Trophoblast cell (in vitro differentiated cells and primary cell): Measurements from ENCODE around the gene CD248.

Experiments
- DNase-seq, 2 donors: peaks; one replicate each; pipeline ENCODE4 v3.0.0-alpha.2; 2016
- H2AFZ ChIP-seq: 2 replicates; pipeline ENCODE4 v1.6.1; 2013; ENCODE audit warnings: low read length, moderate library complexity, mild to moderate bottlenecking; ENCODE audit not compliant: insufficient read depth, poor library complexity
- H2AK5ac ChIP-seq: 2 replicates; pipeline ENCODE4 v1.6.1; 2013; ENCODE audit warnings: mild to moderate bottlenecking, low read length
- H2BK120ac ChIP-seq: 2 replicates; pipeline ENCODE4 v1.6.1; 2013; ENCODE audit warnings: low read length, mild to moderate bottlenecking, moderate library complexity; ENCODE audit not compliant: insufficient read depth, poor library complexity
- H2BK12ac ChIP-seq: 2 replicates; pipeline ENCODE4 v1.6.1; 2013; ENCODE audit warnings: mild to moderate bottlenecking, low read length, moderate library complexity
- H2BK5ac ChIP-seq: 2 replicates; pipeline ENCODE4 v1.6.1; 2013; ENCODE audit warnings: low read length, low read depth, moderate library complexity, mild to moderate bottlenecking; ENCODE audit not compliant: poor library complexity
- H3K14ac ChIP-seq: 2 replicates; pipeline ENCODE4 v1.6.1; 2013; ENCODE audit warnings: mild to moderate bottlenecking, low read length
- H3K18ac ChIP-seq: 2 replicates; pipeline ENCODE4 v1.6.1; 2013; ENCODE audit warnings: mild to moderate bottlenecking, low read length
- H3K23ac ChIP-seq: 2 replicates; pipeline ENCODE4 v1.6.1; 2013; ENCODE audit warnings: low read length
- H3K27ac ChIP-seq: 2 replicates; pipeline ENCODE4 v1.5.1; 2013; ENCODE audit warnings: low read depth, mild to moderate bottlenecking, inconsistent platforms, low read length, moderate library complexity
- H3K27me3 ChIP-seq: 2 replicates; pipeline ENCODE4 v1.6.1; 2013; ENCODE audit warnings: inconsistent platforms, mild to moderate bottlenecking, low read length, moderate library complexity; ENCODE audit not compliant: insufficient read depth
- H3K36me3 ChIP-seq, 2 experiments: 1 replicate in 1 of 2; 2 replicates in 1 of 2; pipeline ENCODE4 v1.6.1; 2013; ENCODE audit warnings: low read length in 2 of 2, mild to moderate bottlenecking in 2 of 2, moderate library complexity in 1 of 2; ENCODE audit not compliant: insufficient read depth in 2 of 2, control insufficient read depth in 1 of 2
- H3K4ac ChIP-seq: 2 replicates; pipeline ENCODE4 v1.6.1; 2013; ENCODE audit warnings: low read depth, mild to moderate bottlenecking, low read length, moderate library complexity
- H3K4me1 ChIP-seq, 2 experiments: 1 replicate in 1 of 2; 2 replicates in 1 of 2; pipeline ENCODE4 v1.6.1; 2013; ENCODE audit warnings: low read length in 2 of 2, mild to moderate bottlenecking in 2 of 2, moderate library complexity in 1 of 2; ENCODE audit not compliant: insufficient read depth in 2 of 2, control insufficient read depth in 1 of 2
- H3K4me2 ChIP-seq: 2 replicates; pipeline ENCODE4 v1.6.1; 2013; ENCODE audit warnings: inconsistent platforms, mild to moderate bottlenecking, low read length, moderate library complexity
- H3K4me3 ChIP-seq: 2 replicates; pipeline ENCODE4 v1.5.1; 2013; ENCODE audit warnings: mild to moderate bottlenecking, low read depth, low read length, inconsistent platforms
- H3K79me1 ChIP-seq: one replicate; pipeline ENCODE4 v1.6.1; 2013; ENCODE audit warnings: low read length
- H3K79me2 ChIP-seq: 2 replicates; pipeline ENCODE4 v1.6.1; 2013; ENCODE audit warnings: low read length, mild to moderate bottlenecking; ENCODE audit not compliant: control insufficient read depth, insufficient read depth, poor library complexity
- H3K9ac ChIP-seq: 2 replicates; pipeline ENCODE4 v1.6.1; 2013; ENCODE audit warnings: mild to moderate bottlenecking, low read length
- H3K9me3 ChIP-seq: 2 replicates; pipeline ENCODE4 v1.6.1; 2013; ENCODE audit warnings: low read depth, mild to moderate bottlenecking, control low read depth, inconsistent platforms, low read length; ENCODE audit not compliant: insufficient read depth
- H4K12ac ChIP-seq: 2 replicates; pipeline ENCODE4 v1.6.1; 2013; ENCODE audit warnings: low read depth, mild to moderate bottlenecking, low read length, moderate library complexity
- H4K8ac ChIP-seq: 2 replicates; pipeline ENCODE4 v1.6.1; 2013; ENCODE audit warnings: low read depth, mild to moderate bottlenecking, low read length, moderate library complexity
- H4K91ac ChIP-seq: one replicate; pipeline ENCODE4 v1.6.1; 2013; ENCODE audit warnings: low read depth, mild to moderate bottlenecking, low read length, moderate library complexity
- WGBS: extraction: QIAGEN DNeasy Blood & Tissue Kit; methylation state at CpG from one replicate; pipeline ENCODE4 v1.1.7; 2013; ENCODE audit warnings: missing lambda C conversion rate; ENCODE audit not compliant: insufficient read length, insufficient coverage; ENCODE audit errors: extremely low coverage; 5-methylcytosine and 5-hydroxymethylcytosine counted together

The CD248 gene

GRCh38 chr11:66330931-66331330, 14.1 kb upstream of the CD248 start:
- DNase-seq, result no peak

GRCh38 chr11:66329165-66329673, 12.4 kb upstream of the CD248 start:
- Histone ChIP-seq H3K36me3 (peaks cover 2 to 13% of the 10 kb centered on the region in 2 experiments), H3K23ac (no peak overlapping the region), H3K4me1 (peaks cover 40 to 41% of the 10 kb centered on the region in 2 experiments), H2AK5ac (no peak overlapping the region), H3K9me3 (peaks cover 2% of the 10 kb centered on the region), H3K79me1 (peaks cover 23% of the 10 kb centered on the region), H3K18ac (no peak overlapping the region), H3K14ac (no peak overlapping the region), H2AFZ (no peak overlapping the region), H3K4me2 (no peak overlapping the region), H3K4me3 (no peak overlapping the region), H2BK5ac (no peak overlapping the region), H3K79me2 (peaks cover 2% of the 10 kb centered on the region), H3K27me3 (no peaks in the 10 kb centered on the region), H3K27ac (no peak overlapping the region), H4K8ac (no peak overlapping the region), H2BK120ac (no peak overlapping the region), H3K4ac (no peak overlapping the region), H3K9ac (no peak overlapping the region), H2BK12ac (no peak overlapping the region), H4K91ac (no peak overlapping the region), H4K12ac (no peak overlapping the region)
- no CpG with 5 or more reads among the region's 3 CpGs for WGBS
- DNase-seq, result no peak

More at GRCh38 chr11:66330931-66331330, 14.1 kb upstream of the CD248 start:
- Histone ChIP-seq H3K18ac (no peak overlapping the region), H3K4me1 (peaks cover 31 to 33% of the 10 kb centered on the region in 2 experiments), H4K12ac (no peak overlapping the region), H3K14ac (no peak overlapping the region), H3K36me3 (peaks cover 2 to 13% of the 10 kb centered on the region in 2 experiments), H2AK5ac (no peak overlapping the region), H3K27ac (no peak overlapping the region), H2AFZ (no peak overlapping the region), H3K27me3 (no peaks in the 10 kb centered on the region), H3K23ac (no peak overlapping the region), H3K9ac (no peak overlapping the region), H2BK12ac (no peak overlapping the region), H3K4me3 (no peak overlapping the region), H4K91ac (no peak overlapping the region), H3K4ac (no peak overlapping the region), H3K79me1 (peaks cover 18% of the 10 kb centered on the region), H2BK120ac (no peak overlapping the region), H2BK5ac (no peak overlapping the region), H3K4me2 (no peak overlapping the region), H3K79me2 (peaks cover 4% of the 10 kb centered on the region), H3K9me3 (peaks cover 2% of the 10 kb centered on the region), H4K8ac (no peak overlapping the region)
- no CpG with 5 or more reads among the region's 10 CpGs for WGBS

GRCh38 chr11:66328302-66329144, 11.7 kb upstream of the CD248 start:
- Histone ChIP-seq H2AFZ (peak overlapping the region; percentile 24), H3K18ac (no peak overlapping the region), H3K27me3 (no peaks in the 10 kb centered on the region), H2BK12ac (no peak overlapping the region), H3K4me1 (peaks cover 40 to 42% of the 10 kb centered on the region in 2 experiments), H2BK5ac (no peak overlapping the region), H3K9me3 (peaks cover 4% of the 10 kb centered on the region), H2AK5ac (no peak overlapping the region), H2BK120ac (no peak overlapping the region), H4K12ac (no peak overlapping the region), H3K14ac (no peak overlapping the region), H3K79me1 (peaks cover 23% of the 10 kb centered on the region), H4K91ac (peak overlapping the region; percentile 92), H3K27ac (no peak overlapping the region), H3K4ac (no peak overlapping the region), H4K8ac (peak overlapping the region; percentile 31), H3K79me2 (peaks cover 2% of the 10 kb centered on the region), H3K9ac (no peak overlapping the region), H3K4me3 (no peak overlapping the region), H3K23ac (no peak overlapping the region), H3K4me2 (peak overlapping the region; percentile 32), H3K36me3 (peaks cover 0 to 11% of the 10 kb centered on the region in 2 experiments)
- DNase-seq, result peak; percentile 40 to 76
- no CpG with 5 or more reads among the region's 19 CpGs for WGBS

- Histone ChIP-seq H2BK5ac (no peak overlapping the region), H3K27me3 (no peaks in the 10 kb centered on the region)
Measured at GRCh38 chr11:66328031-66328301, 11.1 kb upstream of the CD248 start.

More at GRCh38 chr11:66328031-66328301, 11.1 kb upstream of the CD248 start:
- no peak overlapping the region for H3K4me2 ChIP-seq
- peak overlapping the region; percentile 2 for H2AK5ac ChIP-seq
- WGBS, result no CpG with 5 or more reads among the region's 3 CpGs
- H3K14ac ChIP-seq, result no peak overlapping the region
- H2BK12ac ChIP-seq, result peak overlapping the region; percentile 53
- no peak overlapping the region for H3K9ac ChIP-seq
- H4K8ac ChIP-seq, result no peak overlapping the region
- peaks cover 2% of the 10 kb centered on the region for H3K79me2 ChIP-seq
- no peak overlapping the region for H3K4ac ChIP-seq
- H4K12ac ChIP-seq, result no peak overlapping the region
- H3K23ac ChIP-seq, result no peak overlapping the region
- no peak overlapping the region for H3K4me3 ChIP-seq
- H3K18ac ChIP-seq, result no peak overlapping the region
- DNase-seq, result no peak
- H3K4me1 ChIP-seq, result peaks cover 42 to 44% of the 10 kb centered on the region in 2 experiments
- H3K9me3 ChIP-seq, result peaks cover 4% of the 10 kb centered on the region
- peaks cover 23% of the 10 kb centered on the region for H3K79me1 ChIP-seq
- no peak overlapping the region for H2BK120ac ChIP-seq
- H4K91ac ChIP-seq, result peak overlapping the region; percentile 92
- H2AFZ ChIP-seq, result no peak overlapping the region
- peaks cover 0 to 7% of the 10 kb centered on the region in 2 experiments for H3K36me3 ChIP-seq
- no peak overlapping the region for H3K27ac ChIP-seq
